Panc1 (cell line): ENCODE results near the gene UGT2B10.

Experiments
- CTCF ChIP-seq: fragments of 450-650 bp; IDR thresholded peaks from 2 replicates; pipeline ENCODE4 v1.5.1; 2017; ENCODE audit warnings: mild to moderate bottlenecking
- TCF7L2 ChIP-seq: IDR thresholded peaks from 2 replicates; pipeline ENCODE4 v1.6.1; 2011; ENCODE audit warnings: mild to moderate bottlenecking, low read depth, low read length, inconsistent platforms

- no peak for TF ChIP-seq CTCF
- no peak for TF ChIP-seq TCF7L2
Observed at GRCh38 chr4:68878048-68878447, 62.3 kb downstream of the UGT2B10 start.
